Hepatocyte (in vitro differentiated cells): ENCODE measurements around the gene ACVR1.

Source experiments
- EZH2 ChIP-seq: fragments of 200-600 bp; sonication (generic); IDR thresholded peaks from 2 replicates; pipeline ENCODE4 v1.6.1; 2016; ENCODE audit warnings: antibody characterized with exemption, mild to moderate bottlenecking, borderline replicate concordance
- EZH2phosphoT487 ChIP-seq: fragments of 200-600 bp; sonication (generic); IDR thresholded peaks from one replicate; pipeline ENCODE4 v1.6.1; 2018; ENCODE audit warnings: antibody characterized with exemption, mild to moderate bottlenecking, low read depth, moderate library complexity; ENCODE audit not compliant: unreplicated experiment, severe bottlenecking
- TF ChIP-seq, protein P1 (sequence below): fragments of 200-600 bp; sonication (generic); IDR thresholded peaks from 2 replicates; pipeline ENCODE4 v1.5.1; 2016; ENCODE audit warnings: antibody characterized with exemption, mild to moderate bottlenecking; ENCODE audit not compliant: poor library complexity

- TF ChIP-seq, protein P1, sequence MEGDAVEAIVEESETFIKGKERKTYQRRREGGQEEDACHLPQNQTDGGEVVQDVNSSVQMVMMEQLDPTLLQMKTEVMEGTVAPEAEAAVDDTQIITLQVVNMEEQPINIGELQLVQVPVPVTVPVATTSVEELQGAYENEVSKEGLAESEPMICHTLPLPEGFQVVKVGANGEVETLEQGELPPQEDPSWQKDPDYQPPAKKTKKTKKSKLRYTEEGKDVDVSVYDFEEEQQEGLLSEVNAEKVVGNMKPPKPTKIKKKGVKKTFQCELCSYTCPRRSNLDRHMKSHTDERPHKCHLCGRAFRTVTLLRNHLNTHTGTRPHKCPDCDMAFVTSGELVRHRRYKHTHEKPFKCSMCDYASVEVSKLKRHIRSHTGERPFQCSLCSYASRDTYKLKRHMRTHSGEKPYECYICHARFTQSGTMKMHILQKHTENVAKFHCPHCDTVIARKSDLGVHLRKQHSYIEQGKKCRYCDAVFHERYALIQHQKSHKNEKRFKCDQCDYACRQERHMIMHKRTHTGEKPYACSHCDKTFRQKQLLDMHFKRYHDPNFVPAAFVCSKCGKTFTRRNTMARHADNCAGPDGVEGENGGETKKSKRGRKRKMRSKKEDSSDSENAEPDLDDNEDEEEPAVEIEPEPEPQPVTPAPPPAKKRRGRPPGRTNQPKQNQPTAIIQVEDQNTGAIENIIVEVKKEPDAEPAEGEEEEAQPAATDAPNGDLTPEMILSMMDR = no peak
- TF ChIP-seq EZH2phosphoT487 (no peak), EZH2 (no peak)
These were observed 150.3 kb downstream of the ACVR1 start for GRCh38 chr2:157725846-157726245.
